Putamen (tissue), 1 donor: Measurements from ENCODE around the gene TNFAIP6.
A peak's percentile ranks its signal among the peaks of the same experiment; 100 is the strongest.

Source experiments
- DNase-seq: peaks from one replicate; pipeline ENCODE4 v3.0.0-alpha.2; 2016; ENCODE audit warnings: low spot score

The TNFAIP6 gene

GRCh38 chr2:151359768-151360461 is 2.5 kb downstream of the TNFAIP6 start:
- DNase-seq: no peak

- no peak for DNase-seq
These were observed 4.4 kb downstream of the TNFAIP6 start for GRCh38 chr2:151361674-151362370.

- peak; percentile 69 for DNase-seq
These were observed 6.3 kb downstream of the TNFAIP6 start for GRCh38 chr2:151363709-151364108.

- DNase-seq: no peak
These were observed 10.2 kb downstream of the TNFAIP6 start for GRCh38 chr2:151367571-151367970.

- no peak for DNase-seq
These were observed 17.0 kb downstream of the TNFAIP6 start for GRCh38 chr2:151374436-151374835.

GRCh38 chr2:151379169-151379568 is 21.8 kb downstream of the TNFAIP6 start:
- DNase-seq: no peak

- DNase-seq: no peak
These were observed 23.3 kb downstream of the TNFAIP6 start for GRCh38 chr2:151380580-151381235.

GRCh38 chr2:151381266-151381665 is 23.9 kb downstream of the TNFAIP6 start:
- no peak for DNase-seq

- no peak for DNase-seq
These were observed 30.6 kb downstream of the TNFAIP6 start for GRCh38 chr2:151388011-151388410.

- no peak for DNase-seq
These were observed 34.0 kb downstream of the TNFAIP6 start for GRCh38 chr2:151391436-151391835.

GRCh38 chr2:151394509-151394908 is 37.1 kb downstream of the TNFAIP6 start:
- DNase-seq: no peak

GRCh38 chr2:151395509-151396374 is 38.4 kb downstream of the TNFAIP6 start:
- no peak for DNase-seq

- DNase-seq: no peak
These were observed 42.6 kb downstream of the TNFAIP6 start for GRCh38 chr2:151399981-151400380.

GRCh38 chr2:151401149-151401548 is 43.8 kb downstream of the TNFAIP6 start:
- DNase-seq: no peak

- no peak for DNase-seq
These were observed 46.5 kb downstream of the TNFAIP6 start for GRCh38 chr2:151403914-151404313.

GRCh38 chr2:151405376-151405775 is 48.0 kb downstream of the TNFAIP6 start:
- no peak for DNase-seq

- no peak for DNase-seq
These were observed 49.9 kb downstream of the TNFAIP6 start for GRCh38 chr2:151407281-151407680.

- no peak for DNase-seq
These were observed 51.6 kb downstream of the TNFAIP6 start for GRCh38 chr2:151408788-151409600.

GRCh38 chr2:151409601-151410484 is 52.5 kb downstream of the TNFAIP6 start, which contains the start of gene RIF1:
Gene RIF1 (plus strand): TSS chr2:151409902. CDS start chr2:151410424, 522 bp downstream.
- peak; percentile 89 for DNase-seq

- peak; percentile 23 for DNase-seq
These were observed 53.1 kb downstream of the TNFAIP6 start for GRCh38 chr2:151410485-151410834.
